SK-N-SH (cell line): ENCODE data around the gene RAB3C. TPM values are rescaled to one million over a fixed set of nuclear protein-coding genes. Genes with fewer than 3 reads are reported as not detected.

ENCODE experiments used
- CTCF ChIA-PET: fragments of 300-600, 350-600 bp; formaldehyde crosslinking; extraction: SDS; loops from one replicate; lab custom pipeline; 2021; lab: Yijun Ruan, JAX
- POLR2A ChIA-PET: fragments of 350-600 bp; sonication (Branson Sonifier 250); formaldehyde crosslinking; extraction: SDS; loops from one replicate; lab custom pipeline; 2020; ENCODE audit warnings: antibody characterized with exemption, inconsistent platforms; lab: Yijun Ruan, JAX
- DNase-seq: peaks from one replicate; pipeline ENCODE4 v3.0.0; 2012
- H2AFZ ChIP-seq: fragments of 200-600 bp; sonication (generic); 2 replicates; pipeline ENCODE4 v1.8.1; 2016; ENCODE audit warnings: antibody characterized with exemption, mild to moderate bottlenecking, low read depth
- H3F3A ChIP-seq: fragments of 200-600 bp; sonication (generic); replicated peaks from 2 replicates; pipeline ENCODE3; 2016; ENCODE audit warnings: antibody characterized with exemption, mild to moderate bottlenecking; ENCODE audit not compliant: insufficient read depth
- H3K27ac ChIP-seq, 2 experiments: fragments of 200-500 bp in 1 of 2; fragments of 200-600 bp in 1 of 2; sonication (Bioruptor generic) in 1 of 2; sonication (generic), shearing (Covaris generic) in 1 of 2; 2 replicates each; pipeline versions ENCODE4 v1.5.1 to v1.6.1; 2014 to 2016; ENCODE audit warnings: low read depth in 2 of 2, inconsistent platforms in 1 of 2, low read length in 1 of 2, mild to moderate bottlenecking in 1 of 2, mixed read lengths in 1 of 2
- H3K27me3 ChIP-seq: fragments of 200-600 bp; sonication (generic), shearing (Covaris generic); 2 replicates; pipeline ENCODE4 v1.6.1; 2016; ENCODE audit warnings: mixed run types; ENCODE audit not compliant: insufficient read depth
- H3K36me3 ChIP-seq, 2 experiments: fragments of 200-500 bp in 1 of 2; fragments of 200-600 bp in 1 of 2; sonication (Bioruptor generic) in 1 of 2; sonication (generic) in 1 of 2; replicated peaks in 1 of 2; 2 replicates each; pipeline versions ENCODE3 to v1.5.1; 2014 to 2016; ENCODE audit warnings: low read length in 1 of 2, mild to moderate bottlenecking in 1 of 2; ENCODE audit not compliant: insufficient read depth in 2 of 2, control insufficient read depth in 1 of 2
- H3K4me1 ChIP-seq, 2 experiments: fragments of 200-500 bp in 1 of 2; fragments of 200-600 bp in 1 of 2; sonication (Bioruptor generic) in 1 of 2; sonication (generic), shearing (Covaris generic) in 1 of 2; 2 replicates each; pipeline versions ENCODE4 v1.5.1 to v1.6.1; 2014 to 2016; ENCODE audit warnings: low read depth in 1 of 2, low read length in 1 of 2, mixed run types in 1 of 2; ENCODE audit not compliant: insufficient read depth in 2 of 2, control insufficient read depth in 1 of 2
- H3K4me2 ChIP-seq: fragments of 200-600 bp; sonication (generic), shearing (Covaris generic); 2 replicates; pipeline ENCODE4 v1.6.1; 2017; ENCODE audit warnings: mixed run types
- H3K4me3 ChIP-seq, 2 experiments: fragments of 200-500 bp in 1 of 2; fragments of 200-600 bp in 1 of 2; sonication (Bioruptor generic) in 1 of 2; sonication (generic), shearing (Covaris generic) in 1 of 2; 2 replicates each; pipeline versions ENCODE4 v1.5.1 to v1.8.1; 2014 to 2016; ENCODE audit warnings: low read depth in 2 of 2, inconsistent platforms in 1 of 2, low read length in 1 of 2, mild to moderate bottlenecking in 1 of 2, mixed read lengths in 1 of 2, moderate library complexity in 1 of 2
- H3K79me2 ChIP-seq: fragments of 200-600 bp; sonication (generic); 2 replicates; pipeline ENCODE4 v1.8.1; 2017; ENCODE audit warnings: mild to moderate bottlenecking; ENCODE audit not compliant: insufficient read depth
- H3K9ac ChIP-seq: fragments of 200-600 bp; sonication (generic); 2 replicates; pipeline ENCODE4 v1.6.1; 2017; ENCODE audit warnings: mixed run types
- H3K9me2 ChIP-seq: fragments of 200-600 bp; sonication (generic); 2 replicates; pipeline ENCODE4 v1.6.1; 2017; ENCODE audit warnings: mixed run types
- H3K9me3 ChIP-seq: fragments of 200-600 bp; sonication (generic); 2 replicates; pipeline ENCODE4 v1.6.1; 2017; ENCODE audit warnings: mixed run types, mild to moderate bottlenecking, moderate library complexity
- H4K20me1 ChIP-seq: fragments of 200-600 bp; sonication (generic); 2 replicates; pipeline ENCODE4 v1.6.1; 2017; ENCODE audit warnings: mild to moderate bottlenecking, mixed run types; ENCODE audit not compliant: insufficient read depth
- CHD2 ChIP-seq: fragments of 150-350 bp; IDR thresholded peaks from 2 replicates; pipeline ENCODE4 v1.6.1; 2018; ENCODE audit warnings: low read length; ENCODE audit not compliant: partially characterized antibody
- ELF1 ChIP-seq: IDR thresholded peaks from 2 replicates; pipeline ENCODE4 v1.4.0; 2012
- EP300 ChIP-seq, 2 experiments: IDR thresholded peaks; 2 replicates each; pipeline versions ENCODE4 v1.4.0 to v1.6.1; 2012; ENCODE audit warnings: borderline replicate concordance in 1 of 2, low read depth in 1 of 2, low read length in 1 of 2
- EZH2phosphoT487 ChIP-seq: fragments of 200-600 bp; sonication (generic); IDR thresholded peaks from 2 replicates; pipeline ENCODE4 v1.6.1; 2017; ENCODE audit warnings: low read depth, mixed run types, mild to moderate bottlenecking, antibody characterized with exemption, moderate library complexity, borderline replicate concordance
- FOXJ3 ChIP-seq: sonication (generic); formaldehyde crosslinking; IDR thresholded peaks from 2 replicates; pipeline ENCODE4 v1.5.1; 2020; ENCODE audit warnings: mild to moderate bottlenecking, missing genetic modification reagents
- GABPA ChIP-seq: IDR thresholded peaks from 2 replicates; pipeline ENCODE4 v1.4.0; 2012; ENCODE audit warnings: low read depth, mild to moderate bottlenecking
- GATA2 ChIP-seq: sonication (generic); formaldehyde crosslinking; IDR thresholded peaks from 2 replicates; pipeline ENCODE4 v1.5.0; 2020; ENCODE audit warnings: mild to moderate bottlenecking, missing genetic modification reagents
- NRF1 ChIP-seq: IDR thresholded peaks from 2 replicates; pipeline ENCODE4 v1.6.1; 2012; ENCODE audit warnings: low read depth, mild to moderate bottlenecking, low read length
- POLR2AphosphoS5 ChIP-seq: IDR thresholded peaks from 2 replicates; pipeline ENCODE4 v1.6.1; 2012; ENCODE audit warnings: low read depth, low read length
- RAD21 ChIP-seq: IDR thresholded peaks from 2 replicates; pipeline ENCODE4 v1.6.1; 2012; ENCODE audit warnings: mild to moderate bottlenecking, low read length
- RCOR1 ChIP-seq: fragments of 150-350 bp; IDR thresholded peaks from 2 replicates; pipeline ENCODE4 v1.6.1; 2017; ENCODE audit warnings: antibody characterized with exemption, low read length
- REST ChIP-seq: IDR thresholded peaks from 2 replicates; pipeline ENCODE4 v1.6.1; 2012; ENCODE audit warnings: mild to moderate bottlenecking, low read depth, low read length, moderate library complexity
- RFX5 ChIP-seq: IDR thresholded peaks from 2 replicates; pipeline ENCODE4 v1.6.1; 2012; ENCODE audit warnings: mild to moderate bottlenecking, improper control_type of control experiment, low read length
- TAF1 ChIP-seq: IDR thresholded peaks from 2 replicates; pipeline ENCODE4 v1.6.1; 2012; ENCODE audit warnings: low read depth, mild to moderate bottlenecking, low read length, moderate library complexity, borderline replicate concordance
- TCF12 ChIP-seq: IDR thresholded peaks from 2 replicates; pipeline ENCODE4 v1.4.0; 2012
- WGBS: methylation state at CpG from one replicate; pipeline ENCODE4 v1.1.6; 2017; ENCODE audit warnings: low lambda C conversion rate; 5-methylcytosine and 5-hydroxymethylcytosine counted together
- polyA plus RNA-seq, 3 experiments: library from polyadenylated mRNA; depleted of rRNA; stranded (reverse); fragments of >200 nt; gene quantifications; 2 replicates each; pipeline ENCODE4 v1.2.3, GENCODE V29; 2012

Gene RAB3C
- polyA plus RNA-seq, 1 of the 3 experiments (the other 2 are of a cell fraction) = 0.03 TPM

GRCh38 chr5:58786711-58787303 is 203.9 kb downstream of the RAB3C start:
- H4K20me1 ChIP-seq = no peaks in the 10 kb centered on the region
- CTCF ChIA-PET = interaction anchor here (1.1 to 2.4 kb wide), 3 partner anchors 10 to 63 kb away, joined by 3 to 9 read pairs (median 3); no protein-coding TSS in a partner anchor
- peak overlapping the region in 1 of 2 experiments; percentile 90; a peak in 2 of 4 replicates for H3K27ac ChIP-seq
- H3K79me2 ChIP-seq = no peaks in the 10 kb centered on the region
- no peak overlapping the region for H3K4me3 ChIP-seq
- H3K27me3 ChIP-seq = no peaks in the 10 kb centered on the region; the same call in 1 of the 2 replicates
- TF ChIP-seq GATA2 (CRISPR knock-in tag) (no peak), TAF1 (no peak), TCF12 (no peak), RAD21 (no peak), EZH2phosphoT487 (no peak), GABPA (no peak), FOXJ3 (CRISPR knock-in tag) (no peak), ELF1 (no peak), RFX5 (no peak), REST (no peak), NRF1 (no peak)
- H3K9me3 ChIP-seq = no peaks in the 10 kb centered on the region
- H3K36me3 ChIP-seq = no peaks in the 10 kb centered on the region
- H3K9ac ChIP-seq = no peak overlapping the region
- peaks cover 0 to 26% of the 10 kb centered on the region in 2 experiments; a peak in 2 of 4 replicates for H3K4me1 ChIP-seq
- no peak for DNase-seq
- no peaks in the 10 kb centered on the region for H3K9me2 ChIP-seq
- no peaks in the 10 kb centered on the region for H3F3A ChIP-seq
- WGBS = 71% methylated on average over 19 of the region's 21 CpGs
- POLR2A ChIA-PET = no interaction called here
- no peak overlapping the region for H2AFZ ChIP-seq
- no peak overlapping the region for H3K4me2 ChIP-seq

- Histone ChIP-seq H3K27me3 (no peaks in the 10 kb centered on the region; the same call in 1 of the 2 replicates), H3K4me3 (no peak overlapping the region), H3K79me2 (no peaks in the 10 kb centered on the region), H2AFZ (no peak overlapping the region), H3K9me3 (no peaks in the 10 kb centered on the region), H3K9ac (no peak overlapping the region), H3K27ac (peak overlapping the region in 1 of 2 experiments; percentile 90; a peak in 2 of 4 replicates), H3F3A (no peaks in the 10 kb centered on the region), H3K9me2 (no peaks in the 10 kb centered on the region), H3K4me1 (peaks cover 0 to 26% of the 10 kb centered on the region in 2 experiments; a peak in 2 of 4 replicates), H4K20me1 (no peaks in the 10 kb centered on the region), H3K4me2 (no peak overlapping the region), H3K36me3 (no peaks in the 10 kb centered on the region)
- CTCF ChIA-PET = interaction anchor here (1.5 kb wide), 1 partner anchor 62 kb away, joined by 3 read pairs; no protein-coding TSS in a partner anchor
- TF ChIP-seq FOXJ3 (CRISPR knock-in tag) (peak; percentile 33; the same call in 1 of the 2 replicates), GATA2 (CRISPR knock-in tag) (peak; percentile 50), RFX5 (no peak), RCOR1 (no peak), POLR2AphosphoS5 (no peak), CHD2 (no peak), EP300 (IDR thresholded peaks at IDR 0.05; ENCODE audit: borderline replicate concordance in 1 of 2, low read depth in 1 of 2, low read length in 1 of 2) (0 out of 4 replicates have a peak, but pooled peaks of 1 of the 2 experiments have one; percentile 7), TCF12 (no peak)
- peak; percentile 27 for DNase-seq
- POLR2A ChIA-PET = no interaction called here
- 24% methylated on average over 3 of the region's 3 CpGs for WGBS
These were observed 205.1 kb downstream of the RAB3C start for GRCh38 chr5:58787987-58788386.
